Neuronal stem cell (in vitro differentiated cells): ENCODE measurements around the gene RHD.
"Not testable (repeated sequence)": the region's sequence is repeated elsewhere in the genome, so short reads cannot be mapped to it uniquely, and the experiment has no call there.

ENCODE experiments used
- DNase-seq: peaks from one replicate; pipeline ENCODE4 v3.0.0-alpha.2; 2013; ENCODE audit warnings: low spot score
- H2AFZ ChIP-seq: one replicate; pipeline ENCODE4 v1.6.1; 2013; ENCODE audit warnings: mild to moderate bottlenecking, low read length, inconsistent platforms
- H2AK5ac ChIP-seq: 2 replicates; pipeline ENCODE4 v1.6.1; 2013; ENCODE audit warnings: low read depth, mild to moderate bottlenecking, inconsistent platforms, low read length, moderate library complexity, mixed read lengths
- H2BK120ac ChIP-seq: 2 replicates; pipeline ENCODE4 v1.6.1; 2013; ENCODE audit warnings: low read depth, mild to moderate bottlenecking, inconsistent platforms, low read length, moderate library complexity, mixed read lengths
- H2BK12ac ChIP-seq: one replicate; pipeline ENCODE4 v1.6.1; 2013; ENCODE audit warnings: low read length, inconsistent platforms
- H2BK15ac ChIP-seq: 2 replicates; pipeline ENCODE4 v1.6.1; 2013; ENCODE audit warnings: mild to moderate bottlenecking, low read length, inconsistent platforms, mixed read lengths
- H2BK5ac ChIP-seq: one replicate; pipeline ENCODE4 v1.6.1; 2013; ENCODE audit warnings: inconsistent platforms, mild to moderate bottlenecking, low read length, moderate library complexity
- H3K14ac ChIP-seq: one replicate; pipeline ENCODE4 v1.6.1; 2013; ENCODE audit warnings: low read length, inconsistent platforms
- H3K18ac ChIP-seq: 2 replicates; pipeline ENCODE4 v1.6.1; 2013; ENCODE audit warnings: low read length, inconsistent platforms
- H3K23ac ChIP-seq: 2 replicates; pipeline ENCODE4 v1.6.1; 2013; ENCODE audit warnings: low read depth, mild to moderate bottlenecking, mixed read lengths, low read length, inconsistent platforms; ENCODE audit not compliant: poor library complexity
- H3K27ac ChIP-seq: replicated peaks from 3 replicates; pipeline ENCODE4 v1.5.1; 2013; ENCODE audit warnings: low read length, inconsistent platforms
- H3K27me3 ChIP-seq, 3 experiments: 2 replicates each; pipeline ENCODE4 v1.6.1; 2013; ENCODE audit warnings: low read length in 3 of 3, mild to moderate bottlenecking in 2 of 3, inconsistent platforms in 1 of 3, low read depth in 1 of 3, mixed read lengths in 1 of 3, moderate library complexity in 1 of 3; ENCODE audit not compliant: control insufficient read depth in 3 of 3, insufficient read depth in 3 of 3
- H3K36me3 ChIP-seq, 2 donors: replicated peaks in 1 of 2; 2 replicates each; pipeline ENCODE4 v1.6.1; 2013; ENCODE audit warnings: low read length in 2 of 2; ENCODE audit not compliant: control insufficient read depth in 2 of 2, insufficient read depth in 2 of 2
- H3K4ac ChIP-seq: 2 replicates; pipeline ENCODE4 v1.6.1; 2013; ENCODE audit warnings: inconsistent platforms, mild to moderate bottlenecking, low read length, moderate library complexity
- H3K4me1 ChIP-seq, 2 donors: 1 replicate in 1 of 2; 2 replicates in 1 of 2; pipeline ENCODE4 v1.6.1; 2013; ENCODE audit warnings: low read length in 2 of 2, low read depth in 1 of 2; ENCODE audit not compliant: control insufficient read depth in 2 of 2, insufficient read depth in 1 of 2
- H3K4me2 ChIP-seq: one replicate; pipeline ENCODE4 v1.6.1; 2013; ENCODE audit warnings: mild to moderate bottlenecking, low read length, inconsistent platforms; ENCODE audit not compliant: insufficient read depth, poor library complexity, severe bottlenecking
- H3K4me3 ChIP-seq, 2 donors: 2 replicates each; pipeline ENCODE4 v1.5.1; 2013; ENCODE audit warnings: low read length in 2 of 2, mild to moderate bottlenecking in 2 of 2, inconsistent platforms in 1 of 2, moderate library complexity in 1 of 2
- H3K79me1 ChIP-seq: one replicate; pipeline ENCODE4 v1.6.1; 2013; ENCODE audit warnings: low read depth, mild to moderate bottlenecking, inconsistent platforms, low read length, moderate library complexity
- H3K9ac ChIP-seq: one replicate; pipeline ENCODE4 v1.6.1; 2013; ENCODE audit warnings: mild to moderate bottlenecking, low read depth, low read length, inconsistent platforms; ENCODE audit not compliant: poor library complexity
- H3K9me3 ChIP-seq, 2 donors: replicated peaks in 1 of 2; 2 replicates each; pipeline versions ENCODE3 to v1.6.1; 2013; ENCODE audit warnings: low read length in 2 of 2, mild to moderate bottlenecking in 2 of 2, inconsistent platforms in 1 of 2, low read depth in 1 of 2, mixed read lengths in 1 of 2, moderate library complexity in 1 of 2; ENCODE audit not compliant: control insufficient read depth in 2 of 2, insufficient read depth in 1 of 2
- H4K8ac ChIP-seq: one replicate; pipeline ENCODE4 v1.6.1; 2013; ENCODE audit warnings: low read depth, mild to moderate bottlenecking, inconsistent platforms, low read length, moderate library complexity
- H4K91ac ChIP-seq: one replicate; pipeline ENCODE4 v1.6.1; 2013; ENCODE audit warnings: low read length, low read depth, mild to moderate bottlenecking, inconsistent platforms; ENCODE audit not compliant: poor library complexity
- WGBS, 2 donors: extraction: QIAGEN DNeasy Blood & Tissue Kit; methylation state at CpG; one replicate each; pipeline ENCODE4 v1.1.7; 2013; ENCODE audit warnings: missing lambda C conversion rate in 2 of 2, mixed read lengths in 1 of 2; ENCODE audit not compliant: insufficient read length in 2 of 2, insufficient replicate concordance in 1 of 2; ENCODE audit errors: extremely low coverage in 2 of 2; 5-methylcytosine and 5-hydroxymethylcytosine counted together

The RHD gene

GRCh38 chr1:25361901-25362300 is 89.6 kb downstream of the RHD start:
- Histone ChIP-seq H3K9ac (no peak overlapping the region), H2AFZ (no peak overlapping the region), H2BK12ac (no peak overlapping the region), H3K79me1 (no peaks in the 10 kb centered on the region), H4K8ac (no peak overlapping the region), H3K4ac (no peak overlapping the region), H2BK15ac (no peak overlapping the region), H3K36me3 (peaks cover 5 to 46% of the 10 kb centered on the region in 2 donors), H3K4me3 (no peak overlapping the region), H4K91ac (no peak overlapping the region), H3K9me3 (no peaks in the 10 kb centered on the region), H3K27me3 (no peaks in the 10 kb centered on the region), H3K23ac (no peak overlapping the region), H2BK120ac (no peak overlapping the region), H3K18ac (no peak overlapping the region), H2BK5ac (no peak overlapping the region), H3K27ac (no peak overlapping the region), H3K14ac (no peak overlapping the region), H2AK5ac (no peak overlapping the region), H3K4me1 (no peaks in the 10 kb centered on the region), H3K4me2 (no peak overlapping the region)
- DNase-seq = no peak
- no CpG with 5 or more reads among the region's 2 CpGs for WGBS, 2 donors

- not testable (repeated sequence) for H2BK5ac ChIP-seq, H2BK15ac ChIP-seq, H3K14ac ChIP-seq, H3K23ac ChIP-seq, H3K27me3 ChIP-seq, H3K18ac ChIP-seq, H3K4me1 ChIP-seq, H2BK120ac ChIP-seq, H2BK12ac ChIP-seq, H3K79me1 ChIP-seq, H3K27ac ChIP-seq, H2AK5ac ChIP-seq, H3K9ac ChIP-seq, H2AFZ ChIP-seq, DNase-seq, H3K9me3 ChIP-seq, H3K4me3 ChIP-seq, H3K4me2 ChIP-seq, H4K91ac ChIP-seq, H3K4ac ChIP-seq, H4K8ac ChIP-seq
- WGBS, 2 donors = no CpG with 5 or more reads among the region's 17 CpGs
- H3K36me3 ChIP-seq = peaks cover 5 to 40% of the 10 kb centered on the region in 2 donors
These were observed 90.6 kb downstream of the RHD start for GRCh38 chr1:25362634-25363559.

GRCh38 chr1:25369241-25369640 is 96.9 kb downstream of the RHD start:
- peak overlapping the region; percentile 91 for H3K18ac ChIP-seq
- H2BK12ac ChIP-seq = no peak overlapping the region
- no peak overlapping the region for H3K9ac ChIP-seq
- H3K9me3 ChIP-seq = no peaks in the 10 kb centered on the region
- DNase-seq = no peak
- H2BK15ac ChIP-seq = no peak overlapping the region
- H3K36me3 ChIP-seq = no peaks in the 10 kb centered on the region
- H3K79me1 ChIP-seq = no peaks in the 10 kb centered on the region
- H3K23ac ChIP-seq = peak overlapping the region; percentile 95
- H4K8ac ChIP-seq = peak overlapping the region; percentile 3
- no peaks in the 10 kb centered on the region for H3K4me1 ChIP-seq
- no peak overlapping the region for H4K91ac ChIP-seq
- no peak overlapping the region for H3K4ac ChIP-seq
- no peak overlapping the region for H3K4me3 ChIP-seq
- H2AK5ac ChIP-seq = no peak overlapping the region
- no peak overlapping the region for H3K27ac ChIP-seq
- WGBS, 2 donors = no CpG with 5 or more reads among the region's 4 CpGs
- no peak overlapping the region for H2BK5ac ChIP-seq
- no peak overlapping the region for H2BK120ac ChIP-seq
- H3K14ac ChIP-seq = no peak overlapping the region
- no peak overlapping the region for H2AFZ ChIP-seq
- H3K4me2 ChIP-seq = no peak overlapping the region
- no peaks in the 10 kb centered on the region for H3K27me3 ChIP-seq

GRCh38 chr1:25369691-25370271 is 97.5 kb downstream of the RHD start:
- not testable (repeated sequence) for H2BK120ac ChIP-seq, H3K4me1 ChIP-seq, H2BK15ac ChIP-seq, H3K23ac ChIP-seq, H2AFZ ChIP-seq, H3K9ac ChIP-seq, H3K4me2 ChIP-seq, H3K79me1 ChIP-seq, H4K8ac ChIP-seq, H3K4ac ChIP-seq, H3K4me3 ChIP-seq, H3K36me3 ChIP-seq, H2AK5ac ChIP-seq, H3K9me3 ChIP-seq, H3K18ac ChIP-seq, H2BK5ac ChIP-seq, H3K14ac ChIP-seq, DNase-seq, H3K27me3 ChIP-seq, H4K91ac ChIP-seq, H2BK12ac ChIP-seq, H3K27ac ChIP-seq
- no CpG with 5 or more reads among the region's 12 CpGs for WGBS, 2 donors
